NCI-H526 treated with DMSO at 0.1 percent for 48 hours (cell line): ENCODE data around the gene KRCC1.
A peak's percentile ranks its signal among the peaks of the same experiment; 100 is the strongest.
"Not testable (repeated sequence)": the region's sequence is repeated elsewhere in the genome, so short reads cannot be mapped to it uniquely, and the experiment has no call there.

ENCODE experiments used
- DNase-seq: peaks from one replicate; lab custom pipeline; 2025; lab: John Stamatoyannopoulos, UW

The KRCC1 gene

DNA sequence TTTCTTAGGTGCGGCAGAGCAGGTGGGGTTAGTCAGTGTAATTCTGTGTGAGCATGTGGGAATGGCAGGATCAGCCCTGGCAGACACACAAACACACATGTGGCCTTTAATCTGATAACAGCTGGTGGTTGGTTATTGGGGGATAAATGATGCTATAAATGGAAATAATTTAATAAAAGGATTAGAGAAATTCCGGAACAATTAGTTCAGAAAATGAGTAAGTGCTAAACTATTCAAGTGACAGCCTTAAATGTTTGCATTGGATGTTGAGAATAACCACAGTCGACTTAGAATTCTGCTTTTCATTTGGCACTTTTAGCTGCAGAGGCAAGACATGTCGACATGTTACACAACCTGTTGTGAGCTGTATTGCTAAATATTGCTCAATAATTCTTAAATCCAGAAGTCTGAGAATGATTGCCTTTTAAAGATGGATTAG, 19.3 kb upstream of the KRCC1 start:
- DNase-seq, result no peak

DNA sequence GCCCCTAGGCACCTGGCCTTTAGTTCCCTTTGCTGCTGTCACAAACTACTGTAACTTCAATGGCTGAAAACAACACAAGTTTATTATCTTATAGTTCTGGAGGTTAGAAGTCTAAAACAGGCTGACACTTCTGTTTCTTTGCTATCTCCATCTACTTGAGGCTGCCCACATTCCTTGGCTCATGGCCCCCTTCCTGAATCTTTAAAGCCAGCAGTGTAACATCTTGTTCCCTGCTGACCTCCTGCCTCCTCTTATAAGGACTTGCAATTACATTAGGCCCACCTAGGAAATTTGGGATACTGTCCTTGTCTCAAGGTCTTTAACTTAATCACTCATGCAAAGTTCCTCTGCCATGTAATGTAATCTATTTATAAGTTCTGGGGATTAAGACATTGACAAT, 18.6 kb upstream of the KRCC1 start:
- DNase-seq, result no peak

DNA sequence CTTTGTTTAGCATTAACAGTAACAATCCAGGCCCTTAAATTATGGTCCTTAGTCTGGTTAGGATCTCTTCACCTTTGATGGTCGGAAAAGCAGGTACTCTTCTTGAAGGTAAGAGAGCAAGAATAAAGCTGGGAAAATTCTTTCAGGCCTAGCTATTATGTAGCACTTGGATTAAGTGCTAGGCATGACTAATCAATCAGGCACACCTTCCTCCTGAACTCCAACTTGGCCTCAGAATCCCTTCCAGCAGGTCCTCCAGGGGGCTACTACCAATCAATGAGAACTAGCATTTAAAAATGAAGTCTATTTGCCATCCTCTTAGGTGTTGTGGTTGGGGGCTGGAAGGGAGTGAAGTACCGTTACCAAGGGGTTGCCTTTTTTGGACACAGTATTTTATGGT, 15.8 kb upstream of the KRCC1 start:
- no peak for DNase-seq

- no peak for DNase-seq
Observed at GRCh38 chr2:88070055-88070454, 14.5 kb upstream of the KRCC1 start.

GRCh38 chr2:88069117-88069516, 13.5 kb upstream of the KRCC1 start:
- no peak for DNase-seq

DNA sequence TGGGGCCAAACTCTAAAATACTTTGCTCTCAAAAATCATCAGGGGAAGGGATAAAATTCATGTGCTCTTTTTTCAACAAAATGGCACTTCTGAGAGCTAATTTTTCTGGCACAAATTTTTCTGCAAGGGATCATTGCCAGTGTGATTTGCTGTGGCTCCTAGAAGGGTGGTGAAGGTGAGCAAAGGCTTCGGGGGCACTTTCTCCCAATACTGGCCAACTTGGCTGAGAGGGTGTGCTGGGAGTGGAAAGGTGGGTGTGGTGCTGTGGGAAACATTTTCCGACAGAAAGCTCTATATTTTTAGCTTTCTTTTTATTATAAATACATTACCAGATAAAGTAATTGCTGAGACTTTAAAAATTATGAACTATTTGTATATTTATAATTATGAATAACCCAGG, 12.5 kb upstream of the KRCC1 start:
- DNase-seq, result no peak

- DNase-seq, result no peak
Observed at GRCh38 chr2:88067598-88067997, 12.0 kb upstream of the KRCC1 start, which contains the start of gene SMYD1. Gene SMYD1, plus strand, starts transcription at chr2:88067825. Its CDS starts 40 bp downstream, at chr2:88067865.

- no peak for DNase-seq
Observed at GRCh38 chr2:88067189-88067588, 11.6 kb upstream of the KRCC1 start.

DNA sequence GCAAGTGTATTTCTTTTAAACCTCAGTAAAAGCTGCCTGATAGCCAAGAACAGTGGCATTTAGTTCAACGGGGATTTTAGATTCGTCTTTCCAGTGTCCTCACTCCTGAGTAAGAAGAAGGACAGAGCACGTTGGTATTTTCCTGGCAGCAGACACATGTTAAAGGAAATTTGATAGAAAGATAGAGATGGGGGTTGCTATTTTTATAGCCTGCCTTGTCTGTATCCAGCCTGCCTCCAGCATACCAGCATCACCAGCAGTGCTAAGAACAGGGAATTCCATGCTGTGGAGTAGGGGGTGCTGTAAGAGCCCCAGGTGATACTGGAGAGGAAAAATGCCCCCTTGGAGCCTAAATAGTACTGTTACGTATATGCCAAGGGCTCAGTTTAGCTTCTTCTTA, 11.0 kb upstream of the KRCC1 start:
- no peak for DNase-seq

- no peak for DNase-seq
Observed at GRCh38 chr2:88061295-88061694, 5.7 kb upstream of the KRCC1 start.

GRCh38 chr2:88060907-88061275, 5.3 kb upstream of the KRCC1 start:
- DNase-seq, result no peak

DNA sequence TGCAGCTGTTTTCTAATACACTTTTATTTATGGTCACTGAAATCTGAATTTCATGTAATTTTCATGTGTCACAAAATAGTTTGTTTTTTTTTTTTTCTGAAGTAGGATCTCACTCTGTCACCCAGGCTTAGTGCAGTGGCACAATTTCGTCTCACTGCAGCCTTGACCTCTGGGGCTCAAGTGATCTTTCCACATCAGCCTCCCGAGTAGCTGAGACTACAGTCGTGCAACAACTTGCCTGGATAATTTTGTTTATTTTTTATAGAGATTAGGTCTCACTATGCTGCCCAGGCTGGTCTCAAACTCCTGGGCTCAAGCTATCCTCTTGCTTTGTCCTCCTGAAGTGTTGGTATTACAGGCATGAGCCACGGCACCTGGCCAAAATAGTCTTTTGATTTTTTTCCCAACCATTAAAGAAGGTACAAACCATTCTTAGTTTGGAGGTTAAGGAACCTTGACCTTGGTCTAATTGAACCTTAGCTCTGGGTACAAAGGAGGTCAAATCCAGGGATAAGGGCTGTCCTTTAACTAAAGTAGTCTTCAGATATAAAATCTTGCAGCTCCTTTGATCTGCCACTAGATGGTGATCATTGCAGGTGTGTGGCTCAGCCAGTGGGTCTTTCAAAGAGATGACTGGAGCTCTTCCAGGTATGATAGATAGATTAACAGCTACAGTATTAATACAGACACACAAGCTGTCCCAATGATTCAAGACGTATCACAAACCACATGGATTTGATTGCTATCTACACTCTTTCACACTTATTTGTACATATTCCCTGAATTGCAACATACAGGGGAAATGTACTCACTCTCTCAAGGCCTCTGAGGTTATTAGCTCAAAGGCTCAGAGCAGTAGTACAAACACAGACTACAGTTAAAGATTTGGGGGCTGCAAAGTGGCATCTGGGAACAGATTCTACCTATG, 4.7 kb upstream of the KRCC1 start:
- peak; percentile 67 for DNase-seq

DNA sequence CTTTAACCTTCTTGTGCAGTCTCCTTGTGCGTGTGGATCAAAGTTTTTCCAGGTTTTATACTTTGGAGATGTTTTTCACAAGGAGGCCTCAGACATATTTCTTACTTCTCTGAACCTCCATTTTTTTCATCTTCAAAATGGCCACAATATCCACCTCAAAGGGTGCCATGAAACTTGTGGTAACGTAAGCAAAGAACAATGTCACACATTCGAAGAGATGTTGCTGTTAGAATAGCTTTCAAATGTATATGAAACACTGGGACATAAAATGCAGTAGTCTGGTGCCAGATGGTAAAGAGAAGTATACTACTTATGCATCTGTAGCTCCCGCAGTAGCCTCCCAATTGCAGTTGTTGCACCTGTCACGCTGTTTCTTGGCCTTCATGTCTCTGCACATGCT, 2.6 kb upstream of the KRCC1 start:
- no peak for DNase-seq

DNA sequence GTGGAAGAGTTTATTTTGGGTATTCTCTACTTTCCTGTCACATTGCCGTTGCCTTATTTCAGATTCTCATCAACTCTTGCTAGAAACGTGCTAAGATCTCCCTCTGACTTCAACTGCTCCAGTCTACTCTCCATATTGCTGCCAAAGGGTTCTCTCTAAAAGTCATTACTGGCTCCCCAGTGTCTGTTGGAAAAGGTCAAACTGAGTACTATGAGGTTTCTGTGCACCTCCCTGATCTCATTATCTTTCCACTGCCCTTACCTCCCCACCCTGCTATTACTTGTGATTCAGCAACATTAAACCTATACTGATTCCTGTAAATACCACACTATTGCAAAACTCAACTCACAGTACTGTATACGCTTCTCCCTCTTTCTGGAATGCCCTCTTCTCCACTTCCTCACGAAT, 1.9 kb upstream of the KRCC1 start:
- DNase-seq, result no peak

GRCh38 chr2:88054782-88055370, 707 bp downstream of the KRCC1 start:
- no peak for DNase-seq

GRCh38 chr2:88053934-88054781, 1.4 kb downstream of the KRCC1 start:
- no peak for DNase-seq

GRCh38 chr2:88053296-88053695, 2.3 kb downstream of the KRCC1 start:
- DNase-seq, result no peak

DNA sequence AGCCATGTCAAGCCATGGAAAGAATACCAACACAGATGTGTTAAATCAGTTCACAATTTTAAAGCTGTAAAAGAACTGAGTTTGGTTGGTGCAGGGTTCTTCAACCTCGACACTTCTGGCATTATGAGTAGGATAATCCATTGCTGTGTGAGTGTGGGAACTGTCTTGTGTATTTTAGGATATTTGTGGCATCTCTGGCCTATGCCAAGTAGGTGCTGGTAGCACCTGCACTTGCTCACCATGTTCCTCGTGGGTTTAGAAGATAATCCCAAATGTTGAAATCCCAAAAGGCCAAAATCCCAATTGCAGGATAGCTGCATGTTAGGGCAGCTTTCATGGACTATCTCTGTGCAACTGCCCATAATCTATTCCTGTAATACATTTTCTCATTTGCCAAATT, 3.8 kb downstream of the KRCC1 start:
- no peak for DNase-seq

DNA sequence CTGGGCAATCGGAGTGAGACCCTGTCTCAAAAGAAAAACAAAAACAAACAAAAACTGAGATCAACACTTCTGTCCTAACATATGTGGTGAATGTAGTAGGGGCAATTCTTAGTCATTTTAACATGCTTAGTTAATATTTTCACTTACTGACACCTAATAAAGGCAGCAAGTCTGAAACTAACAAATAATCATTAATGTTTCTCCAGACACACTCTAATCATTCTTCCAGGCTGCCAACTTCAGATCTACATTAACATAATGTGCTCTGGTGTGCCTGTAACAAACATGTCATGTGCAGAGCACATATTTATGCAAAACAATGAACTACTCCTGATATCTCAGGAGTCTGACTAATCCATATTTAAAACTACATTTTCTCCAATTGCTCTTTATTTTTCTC, 6.0 kb downstream of the KRCC1 start:
- peak; percentile 16 for DNase-seq

- DNase-seq, result no peak
Observed at GRCh38 chr2:88048541-88048940, 7.0 kb downstream of the KRCC1 start.

- not testable (repeated sequence) for DNase-seq
Observed at GRCh38 chr2:88045561-88045960, 10.0 kb downstream of the KRCC1 start.

DNA sequence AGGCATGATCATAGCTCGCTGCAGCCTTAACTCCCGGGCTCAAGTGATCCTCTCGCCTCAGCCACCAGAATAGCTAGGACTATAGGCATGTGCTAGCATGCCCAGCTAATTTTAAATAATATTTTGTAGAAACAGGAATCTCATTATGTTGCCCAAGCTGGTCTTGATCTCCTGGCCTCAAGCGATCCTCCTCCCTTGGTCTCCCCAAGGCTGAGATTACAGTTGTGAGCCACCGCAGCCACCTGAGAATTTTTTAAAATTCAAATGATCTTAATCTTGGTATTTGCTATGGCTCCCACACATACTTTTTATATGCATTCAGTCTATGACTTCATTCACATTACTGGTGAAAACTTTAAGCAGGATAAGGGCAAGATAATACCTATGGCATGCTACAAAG, 13.1 kb downstream of the KRCC1 start:
- no peak for DNase-seq
